IPS DF 4.7 (cell line): Measurements from ENCODE around the gene CNFN.

Experiments
- DNase-seq: peaks from one replicate; pipeline ENCODE4 v3.0.0-alpha.2; 2013; ENCODE audit warnings: low spot score; ENCODE audit errors: extremely low read depth

The CNFN gene

GRCh38 chr19:42409477-42409876, 19.4 kb upstream of the CNFN start:
- DNase-seq: no peak

- DNase-seq: no peak
Measured at GRCh38 chr19:42407816-42408175, 17.7 kb upstream of the CNFN start.

DNA sequence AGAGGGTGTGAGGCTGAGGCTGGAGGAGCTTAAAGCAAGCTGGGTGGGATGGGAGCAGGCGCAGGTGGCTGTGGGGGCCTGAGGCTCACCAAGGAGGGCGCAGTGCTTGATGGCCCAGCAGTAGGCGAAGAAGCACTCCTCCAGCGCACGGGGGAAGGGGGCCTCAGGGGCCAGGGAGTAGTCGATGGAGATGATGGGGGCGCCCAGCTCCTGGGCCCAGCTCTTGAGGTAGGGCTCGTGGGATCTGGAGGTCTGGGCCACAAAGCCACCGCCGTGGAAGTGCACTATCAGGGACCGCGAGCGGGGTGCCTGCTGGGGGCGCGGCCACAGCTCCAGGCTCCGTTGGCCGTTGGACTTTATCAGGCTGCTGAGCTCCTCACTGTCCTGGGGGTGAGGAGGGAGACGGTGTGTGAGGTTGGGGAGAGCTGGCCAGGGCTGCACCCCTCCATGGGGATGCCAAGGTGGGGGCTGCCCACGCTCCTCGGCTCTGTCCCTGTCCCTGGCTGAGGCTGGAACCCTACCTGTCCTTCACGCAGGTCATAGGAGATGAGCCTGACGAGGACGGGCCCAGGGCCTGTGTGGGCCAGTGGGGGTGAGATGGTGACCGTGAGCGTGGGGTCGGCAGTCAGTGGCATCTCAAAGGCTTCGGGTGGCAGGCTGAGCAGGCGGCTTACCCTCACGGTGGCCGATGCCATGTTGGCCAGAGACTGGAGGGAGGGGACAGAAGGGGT, 17.2 kb upstream of the CNFN start:
- no peak for DNase-seq

DNA sequence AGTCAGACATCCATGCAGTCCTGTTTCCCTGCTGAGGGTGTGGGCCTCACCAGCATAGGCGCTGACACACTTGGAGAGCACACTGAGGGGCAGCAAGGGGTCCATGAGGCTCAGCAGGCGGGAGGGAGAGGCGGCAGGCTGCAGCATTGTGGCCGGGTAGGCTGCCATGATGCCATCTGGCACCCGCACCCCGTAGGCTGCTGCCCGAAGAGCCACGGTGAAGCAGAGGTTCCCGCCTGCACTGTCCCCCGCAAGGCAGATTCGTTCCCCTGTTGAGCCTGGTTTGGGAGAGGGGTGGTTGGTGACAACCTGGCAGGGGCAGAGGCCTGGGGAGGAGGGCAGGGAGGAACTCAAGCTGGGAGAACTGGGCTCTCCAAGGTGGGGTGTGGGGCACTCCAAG, 16.0 kb upstream of the CNFN start:
- no peak for DNase-seq

DNA sequence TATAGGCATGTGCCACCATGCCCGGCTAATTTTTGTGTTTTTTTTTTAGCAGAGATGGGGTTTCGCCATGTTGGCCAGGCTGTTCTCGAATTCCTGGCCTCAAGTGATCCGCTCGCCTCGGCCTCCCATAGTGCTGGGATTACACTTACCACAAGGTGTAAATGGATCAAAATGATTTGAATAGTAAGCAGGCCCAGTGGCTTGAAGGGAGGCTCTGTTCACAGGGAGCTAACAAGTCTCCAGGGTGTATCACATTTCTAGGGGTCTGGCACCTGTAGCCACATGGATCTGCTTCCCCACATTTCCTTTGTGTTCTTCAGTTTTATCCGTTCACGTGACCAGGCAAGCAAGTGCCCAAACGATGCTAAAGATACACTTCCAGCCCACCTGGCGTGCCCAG, 13.5 kb upstream of the CNFN start:
- DNase-seq: no peak

DNA sequence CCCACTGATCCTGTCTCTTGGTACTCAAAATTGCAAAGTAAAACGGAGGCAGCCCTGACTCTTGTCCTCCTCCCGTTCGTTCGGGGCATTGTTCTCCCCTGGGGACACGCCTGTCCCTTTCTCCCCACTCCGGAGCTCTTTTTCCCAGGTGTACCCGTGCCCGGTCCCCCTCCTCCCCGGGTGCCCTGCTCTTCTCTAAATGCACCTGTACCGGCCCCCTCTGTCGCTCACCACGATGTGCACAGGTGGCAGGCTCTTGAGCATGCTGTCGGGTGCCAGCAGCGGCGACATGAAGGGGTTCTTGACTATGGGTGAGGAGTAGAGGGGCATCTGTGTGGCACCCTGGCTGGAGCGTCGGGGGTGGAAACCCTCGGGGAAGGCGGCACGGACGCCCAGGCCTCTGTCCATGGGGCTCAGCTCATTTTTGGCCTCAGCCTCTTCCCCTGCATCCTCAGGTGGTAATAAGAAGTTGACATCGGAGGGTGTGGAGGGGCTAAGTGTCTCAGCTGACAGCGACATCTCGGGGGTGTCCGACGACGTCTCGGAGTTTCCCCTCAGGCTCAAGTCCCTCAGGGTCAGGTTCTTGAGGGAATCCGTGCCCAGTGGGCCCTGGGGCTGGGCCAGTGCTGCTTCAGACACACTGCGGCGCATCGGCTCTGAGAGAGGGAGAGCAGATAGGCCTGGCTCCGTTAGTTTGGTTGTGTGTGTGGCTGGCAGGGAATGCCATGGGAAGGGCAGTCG, 12.4 kb upstream of the CNFN start:
- DNase-seq: no peak

GRCh38 chr19:42401365-42402303, 11.5 kb upstream of the CNFN start:
- DNase-seq: no peak

DNA sequence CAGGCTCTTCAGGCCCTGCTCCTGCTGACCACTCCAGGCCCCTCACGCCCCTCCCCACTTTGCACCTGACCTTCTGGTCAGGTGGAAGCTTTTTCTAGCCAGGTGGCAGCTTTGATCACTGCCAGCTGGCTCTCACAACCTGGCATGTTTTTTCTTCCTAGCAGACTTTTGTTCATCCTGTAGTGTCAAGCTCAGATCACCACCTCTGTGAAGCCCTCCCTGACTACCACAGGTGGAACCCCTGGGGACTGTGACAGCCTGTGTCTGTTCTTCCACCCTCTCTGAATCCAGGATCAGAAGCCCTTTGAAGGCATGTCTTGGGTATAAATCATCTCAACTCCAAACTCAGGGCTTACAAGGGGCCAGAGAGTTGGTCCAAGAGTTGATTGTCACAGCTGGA, 10.3 kb upstream of the CNFN start:
- no peak for DNase-seq

GRCh38 chr19:42397263-42398166, 7.4 kb upstream of the CNFN start:
- DNase-seq: no peak

DNA sequence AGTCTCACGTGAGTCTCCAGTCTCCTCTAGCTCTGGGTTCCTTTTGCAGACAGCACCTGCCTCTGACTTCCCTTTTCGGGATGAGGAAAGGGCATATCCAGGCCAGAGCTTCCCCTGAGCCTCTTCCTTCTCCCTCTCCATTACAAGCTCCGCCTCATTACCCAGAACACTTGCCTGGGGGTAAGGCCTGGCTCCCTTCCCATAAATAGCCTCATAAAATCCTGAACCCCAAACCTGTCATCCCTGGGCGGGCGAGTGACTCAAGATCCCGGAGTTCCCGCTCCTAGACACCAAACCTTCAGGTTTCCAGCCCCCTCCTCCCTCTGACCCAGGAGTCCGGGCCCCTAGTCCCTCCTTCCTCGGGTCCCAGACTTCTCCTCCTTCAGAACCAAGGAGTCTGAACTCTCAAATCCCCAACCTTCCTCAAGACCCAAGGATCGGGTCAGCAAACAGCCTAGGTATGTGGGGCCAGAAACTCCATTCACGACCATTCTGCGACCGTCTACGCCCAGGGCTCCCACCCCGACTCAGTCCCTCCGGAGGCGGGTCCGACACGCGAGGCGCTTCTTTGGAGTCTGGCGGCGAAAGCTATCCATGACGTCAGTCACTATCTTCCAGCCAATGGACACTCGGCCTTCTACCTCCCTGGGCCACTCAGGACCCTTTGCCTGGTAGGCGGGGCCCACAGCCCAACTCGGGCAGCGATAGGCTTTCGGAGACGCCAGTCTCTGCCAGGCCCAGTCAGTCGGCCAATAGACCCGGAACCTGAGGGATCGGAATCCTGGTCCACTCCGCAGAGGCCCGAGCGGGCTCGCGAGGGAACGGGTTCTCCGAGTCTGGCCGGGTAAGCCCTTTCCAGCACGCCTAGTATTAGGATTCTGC, 6.5 kb upstream of the CNFN start:
- peak; percentile 98 for DNase-seq

DNA sequence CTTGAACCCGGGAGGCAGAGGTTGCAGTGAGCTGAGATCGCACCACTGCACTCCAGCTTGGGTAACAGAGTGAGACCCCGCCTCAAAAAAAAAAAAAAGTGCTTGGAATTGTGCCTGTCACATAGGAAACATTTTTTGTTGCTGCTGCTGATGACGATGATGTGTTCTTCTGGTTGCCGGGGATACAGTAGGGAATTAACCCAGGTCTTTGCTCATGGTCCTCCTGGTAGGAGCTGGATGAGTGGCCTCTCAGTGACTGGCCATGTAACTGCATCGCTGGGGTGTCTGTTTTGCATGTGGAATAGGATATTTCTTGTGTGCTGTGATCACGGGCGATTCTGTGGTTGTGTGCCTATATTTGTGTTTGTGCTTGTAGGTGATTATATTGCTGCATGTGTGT, 4.7 kb upstream of the CNFN start:
- no peak for DNase-seq

DNA sequence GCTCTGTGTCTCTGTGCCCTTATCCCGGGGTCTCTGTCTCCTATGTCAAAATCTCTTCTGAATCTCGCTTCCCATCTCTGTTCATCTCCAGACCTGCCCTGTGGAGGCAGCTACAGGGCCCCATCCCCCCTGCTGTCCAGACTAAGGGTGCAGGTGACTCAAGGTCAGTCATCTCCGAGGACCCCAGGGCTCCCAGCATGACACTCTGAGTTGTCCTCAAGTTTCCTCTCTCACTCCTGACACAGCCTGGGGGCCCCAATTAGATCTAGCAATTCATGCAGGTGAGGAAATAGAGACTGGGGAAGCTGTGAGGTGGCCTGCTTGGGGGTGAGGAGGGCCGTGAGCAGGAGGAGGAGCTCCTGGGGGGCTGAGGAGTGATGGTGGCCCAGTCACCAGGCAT, 2.1 kb upstream of the CNFN start:
- DNase-seq: no peak

DNA sequence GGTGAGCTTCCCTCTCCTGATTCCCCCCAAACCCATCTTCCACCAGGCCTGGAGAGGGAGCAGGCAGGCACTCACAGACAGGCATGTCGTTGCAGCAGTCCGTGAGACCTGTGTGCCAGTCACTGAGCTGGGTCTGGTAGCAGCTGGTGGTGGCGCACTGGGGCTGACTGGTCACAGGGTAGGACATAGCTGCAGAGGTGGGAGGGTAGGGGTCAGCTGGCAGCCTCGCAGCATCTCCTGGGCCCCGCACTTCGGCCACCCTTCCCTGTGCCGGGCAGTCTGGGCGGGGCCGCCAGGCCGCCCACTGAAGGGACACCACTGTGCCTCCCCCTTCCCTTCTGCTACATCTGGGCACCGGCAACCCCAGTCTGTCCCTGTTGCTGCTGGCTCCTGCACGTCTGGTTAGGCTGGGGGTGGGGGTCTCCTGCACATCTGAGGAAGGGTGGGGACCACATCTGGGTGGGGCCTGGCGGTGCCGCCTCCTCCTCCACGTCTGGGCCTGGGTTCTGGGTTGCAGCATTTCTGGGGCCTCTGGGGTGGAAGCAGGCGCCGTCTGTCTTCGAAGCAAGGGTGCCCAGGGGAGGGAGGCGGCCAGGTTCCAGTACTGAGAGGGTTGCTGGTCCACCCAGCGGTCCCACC, 1.1 kb downstream of the CNFN start:
- no peak for DNase-seq

- DNase-seq: no peak
Measured at GRCh38 chr19:42386974-42387707, 3.0 kb downstream of the CNFN start.

DNA sequence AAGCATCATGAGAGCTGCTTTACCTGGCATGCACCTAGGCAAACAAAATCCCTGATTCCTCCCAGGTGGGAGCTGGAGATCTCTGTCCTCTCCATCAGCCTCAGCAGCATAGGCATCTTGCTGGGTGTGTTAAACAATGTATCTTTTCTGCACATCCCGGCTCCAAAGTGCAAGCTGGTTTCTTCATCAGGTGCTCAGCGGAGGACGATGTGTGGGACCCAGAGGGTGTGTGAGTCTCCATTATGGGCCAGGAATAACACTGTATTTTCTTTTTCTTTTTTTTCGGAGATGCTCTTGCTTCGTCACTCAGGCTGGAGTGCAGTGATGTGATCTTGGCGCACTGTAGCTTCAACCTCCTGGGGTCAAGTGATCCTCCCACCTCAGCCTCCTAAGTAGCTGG, 9.9 kb downstream of the CNFN start:
- DNase-seq: no peak

- no peak for DNase-seq
Measured at GRCh38 chr19:42378225-42379215, 11.6 kb downstream of the CNFN start.

DNA sequence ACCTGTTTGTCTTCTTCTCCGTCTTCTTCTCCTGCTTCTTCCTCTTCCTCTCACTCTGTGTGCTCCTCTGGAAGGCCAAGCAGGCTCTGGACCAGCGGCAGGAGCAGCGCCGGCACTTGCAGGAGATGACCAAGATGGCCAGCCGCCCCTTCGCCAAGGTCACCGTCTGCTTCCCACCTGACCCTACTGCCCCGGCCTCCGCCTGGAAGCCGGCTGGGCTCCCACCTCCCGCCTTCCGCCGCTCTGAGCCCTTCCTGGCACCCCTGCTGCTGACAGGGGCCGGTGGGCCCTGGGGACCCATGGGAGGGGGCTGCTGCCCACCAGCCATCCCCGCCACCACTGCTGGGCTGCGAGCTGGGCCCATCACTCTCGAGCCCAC, 13.9 kb downstream of the CNFN start:
- no peak for DNase-seq
